Thyroid gland (tissue), 4 donors: ENCODE data around the gene NCOA3. TPM values are rescaled to one million over a fixed set of nuclear protein-coding genes. Genes with fewer than 3 reads are reported as not detected.

ENCODE experiments used
- DNase-seq, 2 donors: peaks; one replicate each; pipeline ENCODE4 v3.0.0-alpha.2; 2019
- H3K27ac ChIP-seq, 3 donors: fragments of 200-600 bp; sonication (generic); 1 replicate in 2 of 3; 2 replicates in 1 of 3; pipeline ENCODE4 v1.5.1; 2016 to 2019; ENCODE audit warnings: mild to moderate bottlenecking in 1 of 3, moderate library complexity in 1 of 3
- H3K27me3 ChIP-seq: fragments of 200-600 bp; sonication (generic); one replicate; pipeline ENCODE4 v1.5.1; 2019
- H3K36me3 ChIP-seq, 2 donors: fragments of 200-600 bp; sonication (generic); one replicate each; pipeline ENCODE4 v1.5.1; 2016 to 2019
- H3K4me1 ChIP-seq, 2 donors: fragments of 200-600 bp; sonication (generic); one replicate each; pipeline ENCODE4 v1.5.1; 2017 to 2019
- H3K4me3 ChIP-seq, 3 donors: fragments of 200-600 bp; sonication (generic); replicated peaks in 1 of 3; 1 replicate in 2 of 3; 2 replicates in 1 of 3; pipeline ENCODE4 v1.5.1; 2016; ENCODE audit warnings: mild to moderate bottlenecking in 1 of 3
- H3K9me3 ChIP-seq: fragments of 200-600 bp; sonication (generic); one replicate; pipeline ENCODE4 v1.5.1; 2017
- POLR2A ChIP-seq, 2 donors: fragments of 450-650 bp; IDR thresholded peaks; one replicate each; pipeline ENCODE4 v1.6.1; 2017; ENCODE audit warnings: antibody characterized with exemption in 2 of 2, mild to moderate bottlenecking in 2 of 2, moderate library complexity in 1 of 2
- WGBS, 2 donors: methylation state at CpG; one replicate each; pipeline ENCODE4 v1.1.5; 2017; 5-methylcytosine and 5-hydroxymethylcytosine counted together
- intact Hi-C: fragments of 100-400 bp; cut with DNase I; formaldehyde crosslinking; loops from one replicate; pipeline ENCODE4 v1.15.1; 2023
- total RNA-seq, 4 donors: library from RNA; depleted of rRNA; stranded (reverse); fragments of >200 nt; gene quantifications; one replicate each; pipeline ENCODE4 v1.2.3, GENCODE V29; 2016
- TF ChIP-seq, protein P1 (sequence below), 6 experiments: fragments of 200-600 bp in 3 of 6; fragments of 450-650 bp in 3 of 6; sonication (generic) in 3 of 6; IDR thresholded peaks; one replicate each; pipeline ENCODE4 v1.5.1; 2016 to 2019; ENCODE audit warnings: antibody characterized with exemption in 6 of 6, mild to moderate bottlenecking in 2 of 6, inconsistent platforms in 1 of 6, moderate library complexity in 1 of 6

NCOA3 gene
- total RNA-seq, 4 donors from 2014 or later: 28.7 to 45.2 (median 36.8) TPM

DNA sequence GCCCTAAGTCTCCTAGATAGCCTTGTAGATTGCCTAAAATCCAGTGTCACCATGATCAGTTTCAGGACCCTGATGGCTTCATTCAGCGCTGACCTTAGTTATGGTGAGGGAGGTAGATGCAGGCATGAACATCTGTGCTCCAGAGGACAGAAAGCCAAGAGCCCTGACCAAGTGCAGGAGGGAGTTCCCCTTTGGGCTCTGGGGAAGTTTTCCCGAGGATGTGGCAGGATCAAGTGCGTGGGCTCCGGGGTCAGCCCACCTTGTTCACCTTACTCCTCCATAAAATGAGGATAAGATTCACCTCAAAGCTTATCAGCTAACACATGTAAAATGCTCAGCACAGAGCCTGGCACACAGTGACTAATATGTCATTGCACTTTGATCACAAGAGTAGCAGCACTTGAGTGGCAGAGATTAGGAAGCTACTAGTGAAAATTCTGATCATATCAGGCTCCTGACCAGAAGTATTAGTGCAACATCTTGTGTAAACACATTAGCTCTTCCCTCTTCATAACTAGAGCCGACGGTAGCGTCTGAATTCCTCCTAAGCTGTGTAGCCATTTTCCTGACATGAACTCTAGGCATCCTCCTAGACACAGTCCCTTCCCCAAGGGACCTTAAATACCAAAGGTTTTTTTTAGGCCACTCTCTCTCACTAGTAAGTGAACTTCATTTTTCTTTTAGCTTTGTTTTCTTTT is 158.4 kb downstream of the NCOA3 start:
- intact Hi-C loops: no loop called here
- H3K27ac ChIP-seq: no peak overlapping the region
- H3K4me3 ChIP-seq: no peak overlapping the region
- H3K4me1 ChIP-seq: peaks cover 0 to 8% of the 10 kb centered on the region in 2 donors
- TF ChIP-seq, protein P1, sequence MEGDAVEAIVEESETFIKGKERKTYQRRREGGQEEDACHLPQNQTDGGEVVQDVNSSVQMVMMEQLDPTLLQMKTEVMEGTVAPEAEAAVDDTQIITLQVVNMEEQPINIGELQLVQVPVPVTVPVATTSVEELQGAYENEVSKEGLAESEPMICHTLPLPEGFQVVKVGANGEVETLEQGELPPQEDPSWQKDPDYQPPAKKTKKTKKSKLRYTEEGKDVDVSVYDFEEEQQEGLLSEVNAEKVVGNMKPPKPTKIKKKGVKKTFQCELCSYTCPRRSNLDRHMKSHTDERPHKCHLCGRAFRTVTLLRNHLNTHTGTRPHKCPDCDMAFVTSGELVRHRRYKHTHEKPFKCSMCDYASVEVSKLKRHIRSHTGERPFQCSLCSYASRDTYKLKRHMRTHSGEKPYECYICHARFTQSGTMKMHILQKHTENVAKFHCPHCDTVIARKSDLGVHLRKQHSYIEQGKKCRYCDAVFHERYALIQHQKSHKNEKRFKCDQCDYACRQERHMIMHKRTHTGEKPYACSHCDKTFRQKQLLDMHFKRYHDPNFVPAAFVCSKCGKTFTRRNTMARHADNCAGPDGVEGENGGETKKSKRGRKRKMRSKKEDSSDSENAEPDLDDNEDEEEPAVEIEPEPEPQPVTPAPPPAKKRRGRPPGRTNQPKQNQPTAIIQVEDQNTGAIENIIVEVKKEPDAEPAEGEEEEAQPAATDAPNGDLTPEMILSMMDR (IDR thresholded peaks at IDR 0.05): no peak
- TF ChIP-seq POLR2A (IDR thresholded peaks at IDR 0.05): no peak
- H3K36me3 ChIP-seq: peaks cover 6 to 12% of the 10 kb centered on the region in 2 donors
- no peak for DNase-seq
- H3K27me3 ChIP-seq: no peaks in the 10 kb centered on the region
- no peaks in the 10 kb centered on the region for H3K9me3 ChIP-seq
- WGBS, 2 donors: 63 to 66% methylated on average over 7 of the region's 7 CpGs

- 90 to 91% methylated on average over 2 of the region's 2 CpGs for WGBS, 2 donors
These were observed 158.9 kb downstream of the NCOA3 start for GRCh38 chr20:47660602-47660905.

DNA sequence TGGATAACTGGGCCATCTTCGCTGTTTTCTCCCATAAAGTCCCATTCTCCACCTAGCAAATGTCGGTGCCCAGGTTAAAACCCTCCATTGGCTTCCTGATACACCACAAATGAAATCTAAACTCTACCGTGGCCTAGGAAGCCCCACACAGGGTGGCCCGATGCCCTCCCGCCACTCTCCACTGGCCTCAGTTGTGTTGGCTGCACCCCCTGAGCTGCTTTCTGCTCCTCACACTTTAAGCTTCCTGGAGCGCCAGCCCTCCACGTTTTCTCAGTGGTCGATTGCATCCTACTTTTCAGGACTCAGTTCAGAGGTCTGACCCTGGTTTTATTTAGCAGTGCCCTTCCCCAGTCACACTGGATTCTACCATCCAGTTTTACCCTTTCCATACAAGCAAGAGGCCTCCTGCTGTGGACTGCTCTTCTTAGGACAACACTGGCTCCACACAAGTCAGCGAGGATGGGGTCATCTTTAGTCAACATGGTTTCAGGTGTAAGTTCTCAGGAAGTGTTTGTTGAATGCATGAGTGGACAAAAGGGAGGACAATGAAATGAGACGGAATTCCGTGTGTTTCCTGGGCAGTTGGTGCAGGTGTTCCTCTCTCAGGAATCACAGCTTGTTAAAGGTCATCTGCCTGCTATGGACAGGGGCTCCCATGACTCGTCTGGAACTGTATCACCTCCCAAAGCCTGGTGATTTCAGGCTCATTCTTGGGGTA is 159.5 kb downstream of the NCOA3 start:
- no peak for DNase-seq
- 81 to 84% methylated on average over 12 of the region's 12 CpGs for WGBS, 2 donors
- Histone ChIP-seq H3K4me1 (peaks cover 0 to 8% of the 10 kb centered on the region in 2 donors), H3K36me3 (peaks cover 6 to 12% of the 10 kb centered on the region in 2 donors), H3K27ac (no peak overlapping the region), H3K4me3 (no peak overlapping the region), H3K9me3 (no peaks in the 10 kb centered on the region), H3K27me3 (no peaks in the 10 kb centered on the region)
- intact Hi-C loops: no loop called here
- no peak for TF ChIP-seq POLR2A (IDR thresholded peaks at IDR 0.05)
- TF ChIP-seq, protein P1 (IDR thresholded peaks at IDR 0.05): no peak

More at GRCh38 chr20:47660602-47660905, 158.9 kb downstream of the NCOA3 start:
- intact Hi-C loops: no loop called here
- Histone ChIP-seq H3K9me3 (no peaks in the 10 kb centered on the region), H3K36me3 (peaks cover 6 to 12% of the 10 kb centered on the region in 2 donors), H3K27me3 (no peaks in the 10 kb centered on the region), H3K27ac (no peak overlapping the region), H3K4me3 (no peak overlapping the region), H3K4me1 (peaks cover 0 to 8% of the 10 kb centered on the region in 2 donors)
- TF ChIP-seq, protein P1 (IDR thresholded peaks at IDR 0.05): no peak
- no peak for TF ChIP-seq POLR2A (IDR thresholded peaks at IDR 0.05)
- no peak for DNase-seq

DNA sequence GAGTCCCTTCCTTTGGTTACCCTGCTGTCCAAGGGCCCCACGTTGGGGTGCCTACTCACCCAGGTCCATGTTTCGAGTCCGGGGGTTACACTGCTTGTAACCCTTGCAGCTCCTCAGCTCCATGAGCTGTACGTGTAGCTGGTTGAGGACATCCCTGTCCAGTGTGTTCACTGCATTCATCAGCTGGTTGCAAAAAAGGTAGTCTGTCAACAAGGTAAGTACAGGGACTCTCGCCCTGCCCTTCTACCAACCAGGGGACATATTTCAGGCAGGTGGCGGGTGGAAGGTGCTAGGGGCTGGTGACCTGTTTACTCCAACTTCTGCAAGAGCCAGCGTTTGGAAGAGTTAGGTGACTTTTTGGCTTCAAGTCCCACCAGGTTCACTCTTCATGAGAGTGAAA is 160.0 kb downstream of the NCOA3 start:
- H3K36me3 ChIP-seq: peaks cover 6% of the 10 kb centered on the region in 2 donors
- intact Hi-C loops: no loop called here
- no peak overlapping the region for H3K27ac ChIP-seq

More for the DNA sequence above, 160.0 kb downstream of the NCOA3 start:
- TF ChIP-seq POLR2A (IDR thresholded peaks at IDR 0.05): no peak
- TF ChIP-seq, protein P1 (IDR thresholded peaks at IDR 0.05): no peak
- Histone ChIP-seq H3K9me3 (no peaks in the 10 kb centered on the region), H3K4me3 (no peak overlapping the region), H3K27me3 (no peaks in the 10 kb centered on the region), H3K4me1 (peaks cover 0 to 8% of the 10 kb centered on the region in 2 donors)
- WGBS, 2 donors: 85 to 90% methylated on average over 6 to 7 of the region's 7 CpGs
- DNase-seq: no peak
